SHP77 treated with DMSO at 0.1 percent for 48 hours (cell line): Measurements from ENCODE around the gene ERFL.
"Not testable (repeated sequence)": the region's sequence is repeated elsewhere in the genome, so short reads cannot be mapped to it uniquely, and the experiment has no call there.

Experiments used
- DNase-seq: peaks from one replicate; lab custom pipeline; 2025; lab: John Stamatoyannopoulos, UW

ERFL gene

DNA sequence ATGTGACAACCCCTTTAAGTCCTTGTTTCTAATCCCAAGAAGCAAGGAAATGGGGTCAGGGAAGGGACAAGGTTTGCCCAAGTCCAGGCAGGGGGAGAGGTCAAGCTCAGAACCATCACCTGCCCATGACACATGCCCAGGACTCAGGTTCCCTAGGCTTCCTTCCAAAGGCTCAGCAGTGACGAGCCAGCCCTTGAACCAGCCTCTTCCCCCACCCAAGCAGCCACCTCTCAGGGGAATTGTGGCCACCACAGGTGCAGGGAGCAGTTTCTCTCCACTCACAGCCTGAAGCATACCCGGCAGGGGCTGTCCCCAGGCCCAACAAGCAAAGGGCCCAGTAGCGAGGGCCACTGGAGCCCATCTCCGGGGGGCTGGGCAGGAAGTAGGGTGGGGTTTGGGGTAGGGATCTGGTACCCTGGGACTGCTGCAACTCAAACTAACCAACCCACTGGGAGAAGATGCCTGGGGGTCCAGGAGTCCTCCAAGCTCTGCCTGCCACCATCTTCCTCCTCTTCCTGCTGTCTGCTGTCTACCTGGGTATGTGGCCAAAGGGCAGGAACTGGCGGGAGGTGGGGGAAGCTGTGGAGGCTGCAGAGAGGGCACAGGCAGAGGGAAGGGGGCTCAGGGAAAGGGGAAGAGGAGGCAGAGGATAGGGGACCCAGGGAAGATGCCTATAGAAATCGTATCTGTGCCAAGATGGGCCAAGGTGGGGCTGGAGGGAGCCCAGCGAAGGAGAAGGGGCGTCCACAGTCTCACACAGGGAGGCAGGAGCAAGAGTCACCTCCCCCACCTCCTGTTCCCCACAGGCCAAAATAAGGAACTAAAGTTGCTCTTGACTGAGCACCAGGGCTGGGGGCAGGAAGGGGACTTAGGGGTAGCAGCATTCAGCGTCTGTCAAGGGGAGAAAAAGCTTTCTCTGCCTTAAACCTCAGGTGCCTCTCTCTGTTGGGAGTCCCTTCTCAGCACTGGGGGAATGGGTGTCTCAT, 51.1 kb downstream of the ERFL start, which contains the start of gene CD79A:
Gene CD79A (plus strand): TSS at position 433 of the 986 bp plus-strand sequence. CDS start 26 bp downstream, at position 459.
- DNase-seq: no peak

DNA sequence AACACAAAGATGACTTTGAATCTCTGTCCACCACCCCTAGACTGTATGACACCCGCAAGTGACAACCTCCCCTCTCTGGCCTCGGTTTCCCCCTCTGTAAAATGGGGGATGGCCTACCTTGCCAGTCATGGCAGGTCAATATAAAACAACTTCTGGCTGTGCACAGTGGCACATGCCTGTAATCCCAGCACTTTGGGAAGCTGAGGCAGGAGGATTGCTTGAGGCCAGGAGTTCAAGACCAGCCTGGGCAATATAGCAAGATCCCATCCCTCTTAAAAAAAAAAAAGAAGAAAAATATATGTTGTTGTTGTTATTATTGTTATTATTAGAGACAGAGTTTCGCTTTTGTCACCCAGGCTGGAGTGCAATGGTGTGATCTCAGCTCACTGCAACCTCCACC, 52.3 kb downstream of the ERFL start:
- not testable (repeated sequence) for DNase-seq

DNA sequence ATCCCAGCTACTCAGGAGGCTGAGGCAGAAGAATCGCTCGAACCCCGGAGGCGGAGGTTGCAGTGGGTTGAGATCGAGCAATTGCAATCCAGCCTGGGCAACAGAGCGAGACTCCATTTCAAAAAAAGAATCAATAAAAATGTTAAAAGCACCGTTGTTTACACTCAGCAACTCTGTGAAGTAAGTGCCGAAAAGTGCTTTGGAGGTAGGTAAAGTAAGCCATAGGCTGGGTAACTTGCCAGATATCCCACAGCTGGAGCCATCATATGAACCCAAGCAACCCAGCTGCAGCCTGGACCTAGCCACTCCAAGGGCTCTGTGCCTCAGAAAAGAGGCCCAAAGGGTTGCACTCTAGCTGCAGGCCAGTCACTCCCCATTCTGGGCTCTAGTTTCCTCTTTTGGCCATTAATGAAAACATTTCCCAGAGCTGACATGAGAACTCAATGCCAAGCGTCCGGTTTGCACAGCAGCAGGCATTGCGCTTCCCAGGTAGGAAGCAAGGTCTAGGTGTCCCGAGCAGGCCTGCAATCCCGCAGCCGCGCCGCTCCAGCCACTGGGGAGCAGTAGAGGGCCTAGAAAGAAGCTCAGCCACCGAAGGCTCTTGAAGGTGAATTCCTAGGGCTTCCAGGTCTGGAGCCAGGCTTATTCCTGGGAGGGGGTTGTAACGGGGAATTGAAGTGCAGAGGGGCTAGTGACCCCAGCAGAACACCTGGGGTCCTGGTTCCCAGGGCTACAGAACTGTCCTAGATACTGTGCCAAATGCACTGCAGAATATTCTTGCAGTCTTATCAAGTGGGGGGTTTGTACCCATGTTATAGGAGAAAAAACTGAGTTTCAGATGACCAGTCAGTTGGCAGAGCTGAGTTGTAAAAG, 55.2 kb downstream of the ERFL start:
- peak; percentile 38 for DNase-seq

DNA sequence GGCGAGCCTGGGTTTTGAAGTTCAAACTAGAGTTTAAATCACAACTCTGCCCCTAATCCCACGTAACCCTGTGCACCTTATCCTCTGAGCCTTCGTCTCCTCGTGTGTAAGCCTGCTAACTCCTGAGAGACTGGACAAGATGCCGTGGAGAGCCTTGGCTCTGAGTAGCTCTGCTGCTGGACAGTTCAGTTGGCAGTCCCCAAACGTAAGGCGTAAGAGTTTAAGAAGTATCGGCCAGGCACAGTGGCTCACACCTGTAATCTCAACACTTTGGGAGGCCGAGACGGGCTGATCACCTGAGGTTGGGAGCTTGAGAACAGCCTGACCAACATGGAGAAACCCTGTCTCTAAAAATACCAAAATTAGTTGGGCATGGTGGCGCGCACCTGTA, 55.9 kb downstream of the ERFL start:
- DNase-seq: no peak

DNA sequence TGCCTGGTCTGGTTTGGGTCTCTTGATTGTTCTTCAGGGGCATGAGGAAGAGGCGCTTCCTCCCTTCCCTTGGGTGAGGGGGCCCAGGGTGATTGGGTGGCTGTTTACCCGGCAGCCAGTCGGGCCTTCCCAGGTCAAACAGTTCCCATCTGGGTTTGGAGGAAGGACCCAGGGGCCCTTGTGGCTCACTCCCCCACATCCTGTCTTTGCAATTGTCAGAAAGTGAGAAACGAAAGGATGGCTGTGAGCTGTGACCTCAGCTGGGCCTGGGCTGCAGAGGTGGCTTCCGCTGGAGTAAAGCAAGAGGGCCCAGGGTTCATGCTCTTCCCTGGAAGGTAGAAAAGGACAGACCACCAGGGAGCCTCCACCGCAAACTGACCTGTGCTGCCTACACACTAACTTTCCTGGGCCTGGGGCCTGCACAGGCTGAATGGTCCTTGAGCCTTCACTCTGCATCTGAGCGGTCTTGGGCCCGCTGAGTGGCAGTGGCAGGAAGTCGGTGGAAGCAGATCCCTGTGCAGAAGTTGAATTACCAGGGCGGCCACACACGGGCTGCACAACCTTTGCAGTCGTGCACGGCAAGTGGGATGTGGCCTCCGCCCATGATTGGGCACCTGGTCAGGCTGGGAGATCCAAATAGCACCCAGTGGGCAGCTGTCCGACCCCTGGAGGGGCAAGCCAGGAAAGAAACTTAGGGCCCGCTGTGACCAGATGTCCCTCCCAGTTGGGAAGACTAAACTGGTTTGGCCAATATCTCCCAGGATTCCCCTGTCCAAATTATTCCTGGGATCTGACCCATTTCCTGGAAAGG, 56.5 kb downstream of the ERFL start:
- DNase-seq: no peak

DNA sequence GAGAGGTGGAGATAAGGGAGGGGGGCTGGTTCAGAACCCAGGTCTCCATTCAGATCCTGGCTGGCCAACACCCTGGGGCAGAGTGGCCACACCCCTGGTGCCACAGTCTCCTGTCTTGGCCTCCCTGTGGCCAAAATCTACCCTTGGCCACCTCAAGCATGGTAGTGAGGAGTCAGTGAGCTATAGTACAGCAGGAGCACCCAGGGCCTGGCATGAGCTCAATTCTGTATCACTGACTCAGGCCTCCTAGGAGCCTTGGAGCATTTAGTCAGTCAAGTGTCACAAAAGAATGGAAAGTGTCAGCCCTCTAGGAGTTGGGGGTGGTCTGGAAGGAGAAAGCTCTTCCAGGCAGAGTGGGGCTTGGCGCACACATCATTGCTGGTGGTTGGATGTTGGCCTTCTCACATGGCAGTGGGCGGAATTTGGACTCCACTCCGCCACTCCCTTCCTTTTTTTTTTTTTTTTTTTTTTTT, 57.8 kb downstream of the ERFL start:
- no peak for DNase-seq

DNA sequence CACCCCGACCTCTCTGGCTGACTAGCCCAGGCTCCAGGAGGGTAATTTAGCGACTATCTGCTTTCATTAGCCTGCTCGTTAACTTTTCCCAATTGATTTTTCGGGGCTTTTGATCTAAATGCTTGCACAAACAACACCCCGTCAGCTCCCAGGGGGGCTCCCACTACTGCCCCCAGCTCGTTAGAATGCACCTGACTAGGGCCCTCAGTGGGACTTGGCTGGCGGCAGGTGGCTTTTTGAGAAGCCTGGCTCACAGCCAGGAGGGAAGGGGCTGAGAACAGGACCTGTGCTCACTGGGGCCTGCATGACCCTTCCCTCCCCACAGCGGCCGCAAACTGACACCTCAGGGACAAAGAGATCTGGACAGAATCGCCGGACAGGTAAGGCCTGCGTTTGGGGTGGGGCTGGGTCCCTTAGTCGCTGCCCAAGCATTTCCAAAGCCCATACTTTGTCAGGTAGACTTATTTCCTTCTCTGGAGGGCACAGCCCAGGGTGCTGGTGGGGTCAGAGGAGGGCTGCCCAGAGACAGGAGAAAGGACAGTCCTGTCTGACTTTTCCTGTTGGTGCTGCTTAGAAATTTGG, 58.8 kb downstream of the ERFL start:
- no peak for DNase-seq

DNA sequence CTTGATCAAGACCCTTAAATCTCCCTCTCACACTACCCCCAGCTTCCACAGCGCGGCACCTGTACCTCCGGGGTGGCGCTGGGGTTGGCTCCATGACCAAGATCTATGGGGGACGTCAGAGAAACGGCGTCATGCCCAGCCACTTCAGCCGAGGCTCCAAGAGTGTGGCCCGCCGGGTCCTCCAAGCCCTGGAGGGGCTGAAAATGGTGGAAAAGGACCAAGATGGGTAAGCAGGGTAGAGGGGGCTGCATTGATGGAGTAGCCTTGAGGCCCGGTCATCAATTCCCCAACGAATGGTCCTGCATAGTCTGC, 59.3 kb downstream of the ERFL start:
- no peak for DNase-seq

DNA sequence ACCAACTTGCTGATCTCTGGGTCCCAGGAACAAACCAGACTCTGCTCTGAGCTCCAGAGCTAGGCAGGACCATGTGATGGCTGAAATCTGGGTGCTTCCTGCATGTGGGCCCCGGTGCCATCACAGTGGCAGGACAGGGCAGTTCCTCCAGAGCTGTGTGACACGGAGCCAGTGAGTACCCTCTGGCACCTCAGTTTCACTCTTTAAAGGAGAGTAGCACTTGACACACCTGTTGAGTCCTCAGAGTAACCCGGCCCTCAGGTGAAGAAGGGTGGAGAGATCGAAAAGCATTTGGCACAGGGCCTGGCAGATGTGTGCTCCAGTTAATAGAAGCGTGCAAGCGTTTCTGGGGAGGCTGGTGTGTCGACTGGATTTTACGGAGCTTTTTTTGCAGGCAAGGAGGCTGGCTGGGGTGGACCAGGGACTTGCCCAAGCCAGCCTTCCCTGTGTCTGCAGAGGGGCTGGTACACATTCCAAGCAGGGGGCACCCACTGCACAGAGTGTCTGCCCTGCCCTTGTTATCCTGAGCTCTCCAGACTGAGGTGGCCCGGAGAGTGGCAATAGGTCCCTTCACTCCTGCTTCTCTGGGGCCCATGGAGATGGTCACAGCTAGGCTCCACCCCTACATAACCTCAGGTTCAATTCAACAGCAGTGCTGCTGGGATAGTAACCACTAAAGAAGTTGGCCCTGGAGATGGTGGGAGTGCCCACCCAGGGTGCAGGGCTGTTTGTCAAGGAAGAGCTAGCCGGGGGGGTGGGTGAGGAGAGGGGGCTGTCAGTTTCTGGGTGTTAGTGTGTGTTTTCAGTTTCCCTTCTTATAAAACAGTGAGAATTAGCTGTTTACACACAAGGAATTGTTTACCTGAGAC, 59.9 kb downstream of the ERFL start:
- DNase-seq: no peak

DNA sequence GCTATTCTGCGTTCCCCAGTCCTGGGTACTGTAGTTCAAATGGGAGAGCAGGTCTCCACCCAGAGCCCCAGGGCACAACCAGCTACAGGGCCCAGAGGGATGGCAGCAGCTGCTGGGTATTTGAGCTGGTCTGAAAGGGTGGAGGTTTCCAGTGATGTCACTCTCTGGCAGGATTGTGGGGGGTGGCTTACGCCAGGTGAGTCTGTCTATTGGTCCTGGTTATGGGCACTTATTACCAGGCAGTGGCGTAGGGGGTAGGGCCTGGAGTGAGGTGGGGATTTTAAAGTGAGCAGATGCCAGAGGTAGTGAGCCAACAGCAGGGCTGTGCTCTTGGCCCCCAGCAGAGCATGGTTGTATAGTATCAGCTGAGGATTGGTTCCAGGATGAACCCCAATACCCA, 62.0 kb downstream of the ERFL start:
- no peak for DNase-seq

DNA sequence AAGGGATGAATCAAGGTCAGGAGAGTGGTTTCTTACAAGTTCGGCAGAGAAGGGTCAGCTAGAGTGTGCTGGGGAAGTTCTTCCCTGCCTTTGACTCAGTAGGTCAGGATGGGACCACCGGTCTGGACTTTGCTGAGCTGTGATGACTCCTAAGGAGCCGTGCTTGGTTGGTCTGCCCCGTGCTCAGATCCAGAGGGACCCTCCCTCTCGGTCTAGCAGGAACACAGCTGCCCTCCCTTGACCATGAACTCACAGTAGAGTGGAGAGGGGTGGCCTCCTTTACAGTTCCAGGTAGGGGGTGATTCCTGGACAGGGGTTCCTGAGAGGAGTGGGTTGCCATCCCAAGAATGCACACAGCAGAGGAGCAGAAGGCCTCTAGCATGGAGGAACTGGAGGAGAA, 63.9 kb downstream of the ERFL start:
- DNase-seq: no peak

DNA sequence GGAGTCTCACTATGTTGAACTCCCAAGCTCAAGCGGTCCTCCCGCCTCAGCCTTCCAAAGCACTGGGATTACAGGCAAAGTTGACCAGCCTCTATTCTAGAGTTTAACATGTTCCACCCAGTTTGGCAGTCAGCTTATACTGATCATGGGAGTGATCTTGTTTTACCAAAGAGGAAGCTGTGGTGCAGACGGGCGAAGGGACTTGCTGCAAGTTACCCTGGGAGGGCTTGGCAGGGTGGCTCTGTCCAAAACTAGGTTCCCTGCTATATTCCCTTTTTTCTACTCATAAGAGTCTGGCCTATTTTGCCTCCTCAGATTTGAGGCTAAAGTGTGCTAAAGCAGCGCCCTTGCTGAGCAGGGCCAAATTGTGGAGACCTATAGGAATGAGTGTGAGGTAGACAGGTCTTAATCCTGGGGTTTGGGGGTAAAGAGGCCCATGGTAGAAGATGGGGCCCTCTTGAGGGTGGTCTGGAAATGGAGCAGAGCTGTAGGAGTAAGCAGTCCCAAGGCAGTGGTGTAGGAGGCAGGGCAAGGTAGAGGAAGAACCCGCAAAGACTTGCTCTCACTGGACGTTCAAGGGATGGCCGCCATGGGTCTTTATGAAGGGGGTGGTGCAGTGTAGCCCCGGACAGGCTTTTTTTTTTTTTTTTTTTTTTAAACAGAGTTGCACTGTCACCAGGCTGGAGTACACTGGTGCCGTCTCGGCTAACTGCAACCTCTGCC, 64.9 kb downstream of the ERFL start:
- no peak for DNase-seq

DNA sequence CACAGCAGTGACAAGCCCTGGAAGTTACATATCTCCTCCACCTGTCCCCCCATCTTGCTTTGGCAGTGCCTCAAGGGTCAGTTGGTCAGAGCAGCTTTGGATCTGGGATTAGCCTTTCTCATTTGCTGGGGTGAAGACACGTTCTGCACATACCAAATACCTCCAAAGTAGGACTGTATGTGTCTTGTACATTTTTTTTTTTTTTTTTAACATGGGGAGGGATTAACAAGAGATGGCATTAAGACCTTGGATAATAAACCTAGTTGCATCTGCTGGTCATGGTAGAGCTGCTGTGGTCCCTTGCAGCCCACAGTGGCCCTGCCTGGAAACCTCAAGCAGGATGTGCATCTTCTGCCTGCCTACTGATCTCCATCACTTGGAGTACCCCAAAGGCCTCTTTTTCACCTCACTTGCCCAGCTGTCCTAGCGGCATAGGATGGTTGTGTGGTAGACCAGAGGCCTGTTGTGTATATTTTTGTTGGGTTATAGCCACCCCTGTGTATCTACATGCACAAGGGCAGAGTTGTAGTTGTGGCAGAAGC, 65.7 kb downstream of the ERFL start:
- no peak for DNase-seq

DNA sequence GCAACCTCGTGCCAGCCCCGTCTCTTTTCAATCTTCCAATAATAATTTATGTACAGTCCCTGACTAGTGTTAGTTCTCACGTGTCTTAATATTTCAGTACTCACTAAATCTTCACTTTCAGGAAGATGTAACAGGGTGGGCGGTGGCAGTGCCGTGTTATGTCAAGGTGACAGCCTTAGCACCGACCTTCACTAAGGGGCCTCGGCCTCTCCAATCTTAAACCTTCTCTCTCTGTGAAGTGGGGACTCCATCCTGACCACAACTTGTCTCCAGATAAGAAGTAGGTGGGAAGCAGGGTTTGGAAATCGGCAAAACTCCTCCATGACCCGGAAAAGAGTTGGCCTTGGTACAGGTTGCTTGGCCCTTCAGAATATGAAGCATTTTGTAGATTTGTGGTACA, 66.4 kb downstream of the ERFL start:
- no peak for DNase-seq

DNA sequence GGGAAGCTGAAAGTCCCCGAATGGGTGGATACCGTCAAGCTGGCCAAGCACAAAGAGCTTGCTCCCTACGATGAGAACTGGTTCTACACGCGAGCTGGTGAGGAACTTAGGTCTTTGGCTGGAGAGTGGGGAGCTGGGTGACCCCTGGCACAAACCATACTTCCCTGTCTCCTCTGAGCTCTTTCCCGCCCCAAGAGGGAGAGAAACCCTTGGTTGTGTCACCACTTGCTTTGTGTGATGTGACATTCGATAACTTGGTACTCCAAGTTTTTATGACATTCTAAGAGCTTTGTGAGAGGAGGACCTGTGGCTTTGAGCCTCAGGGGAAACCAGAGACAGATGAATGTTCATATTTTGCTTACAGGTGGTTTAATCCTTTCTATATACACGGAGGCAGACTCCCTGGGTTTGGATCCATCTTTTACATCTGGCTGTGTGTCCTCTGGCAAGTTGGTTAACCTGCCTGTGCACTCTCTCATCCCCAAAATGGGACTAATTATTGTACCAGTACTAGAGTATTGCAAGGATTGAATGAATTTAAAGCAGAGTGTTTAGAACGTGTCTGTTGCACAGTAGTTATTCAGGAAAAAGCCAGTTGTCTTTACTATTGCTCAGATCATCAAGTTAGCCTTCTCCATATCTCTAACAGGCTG, 67.0 kb downstream of the ERFL start:
- no peak for DNase-seq

DNA sequence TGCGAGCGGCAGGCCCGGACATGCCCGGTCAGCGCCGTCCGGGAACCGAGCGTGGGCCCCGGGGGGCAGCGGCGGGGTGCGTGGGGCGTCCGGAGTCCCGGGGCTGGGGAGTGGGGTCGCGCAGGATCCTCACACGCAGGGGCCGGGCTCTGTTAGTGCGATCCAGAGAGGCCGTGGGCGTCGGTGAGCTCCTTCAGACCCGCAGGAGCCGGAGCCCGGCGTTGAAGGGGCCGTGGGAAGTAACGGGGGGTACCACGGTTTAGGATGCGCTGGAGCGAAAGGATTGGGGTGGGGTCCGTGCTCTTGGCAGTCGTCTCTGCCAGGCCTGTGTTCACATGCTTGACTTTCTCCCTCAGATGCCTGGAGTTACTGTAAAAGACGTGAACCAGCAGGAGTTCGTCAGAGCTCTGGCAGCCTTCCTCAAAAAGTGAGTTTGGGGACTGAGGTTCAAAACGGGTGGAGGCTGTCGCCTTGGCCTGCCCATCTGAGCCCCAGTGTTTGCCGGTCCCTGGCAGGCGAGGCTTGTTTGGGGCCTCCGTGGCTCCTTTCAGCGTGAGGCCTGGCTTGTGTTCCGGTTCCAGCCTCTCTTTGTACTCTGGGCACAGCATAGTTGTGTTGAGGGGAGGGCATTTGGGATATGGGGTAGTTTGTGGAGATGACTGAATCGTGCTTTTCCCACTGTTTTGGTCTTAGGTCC, 67.7 kb downstream of the ERFL start:
- no peak for DNase-seq

DNA sequence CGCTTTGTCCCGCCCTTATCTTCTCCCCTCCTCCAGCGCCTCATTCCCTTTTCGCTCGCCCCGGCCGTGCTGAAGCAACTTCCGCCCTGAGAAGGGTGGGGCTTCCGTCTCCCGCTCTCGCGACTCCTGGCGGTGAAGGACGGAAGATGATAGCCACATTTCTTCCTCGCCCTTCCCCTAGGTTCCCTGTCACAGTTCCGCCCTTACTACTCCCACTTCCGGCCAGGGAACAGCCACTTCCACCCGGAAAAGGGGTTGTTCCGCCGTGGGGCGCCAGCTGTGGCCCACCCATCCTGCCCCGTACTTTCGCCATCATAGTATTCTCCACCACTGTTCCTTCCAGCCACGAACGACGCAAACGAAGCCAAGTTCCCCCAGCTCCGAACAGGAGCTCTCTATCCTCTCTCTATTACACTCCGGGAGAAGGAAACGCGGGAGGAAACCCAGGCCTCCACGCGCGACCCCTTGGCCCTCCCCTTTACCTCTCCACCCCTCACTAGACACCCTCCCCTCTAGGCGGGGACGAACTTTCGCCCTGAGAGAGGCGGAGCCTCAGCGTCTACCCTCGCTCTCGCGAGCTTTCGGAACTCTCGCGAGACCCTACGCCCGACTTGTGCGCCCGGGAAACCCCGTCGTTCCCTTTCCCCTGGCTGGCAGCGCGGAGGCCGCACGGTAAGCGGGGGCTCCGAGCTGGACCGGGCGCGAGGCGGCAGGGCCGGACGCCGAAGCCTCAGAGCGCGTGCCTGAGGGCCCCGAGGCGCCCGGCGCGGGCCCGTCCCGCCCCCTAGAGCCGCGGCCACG, 68.4 kb downstream of the ERFL start, which contains the start of gene RPS19:
Gene RPS19 (plus strand): TSS at position 638 of the 801 bp plus-strand sequence. CDS start 520 bp downstream, outside the sequence.
- DNase-seq: peak; percentile 90
